ENCODE results near the gene PTPRM.
"Not testable (repeated sequence)": the region's sequence is repeated elsewhere in the genome, so short reads cannot be mapped to it uniquely, and the experiment has no call there.

Gene PTPRM

GRCh38 chr18:7726522-7726921, 159.4 kb downstream of the PTPRM start:
- no peak for DNase-seq (ENCODE audit: low spot score)

- DNase-seq (ENCODE audit: low spot score): no peak
These were observed 160.4 kb downstream of the PTPRM start for GRCh38 chr18:7727361-7728076.

- no peak for DNase-seq (ENCODE audit: low spot score)
These were observed 161.2 kb downstream of the PTPRM start for GRCh38 chr18:7728297-7728696.

- DNase-seq (ENCODE audit: low spot score): no peak
These were observed 162.8 kb downstream of the PTPRM start for GRCh38 chr18:7729868-7730267.

GRCh38 chr18:7730682-7731081, 163.6 kb downstream of the PTPRM start:
- DNase-seq (ENCODE audit: low spot score): no peak

GRCh38 chr18:7733642-7734041, 166.5 kb downstream of the PTPRM start:
- DNase-seq (ENCODE audit: low spot score): no peak

- no peak for DNase-seq (ENCODE audit: low spot score)
These were observed 168.1 kb downstream of the PTPRM start for GRCh38 chr18:7735196-7735595.

GRCh38 chr18:7735626-7736175, 168.6 kb downstream of the PTPRM start:
- DNase-seq (ENCODE audit: low spot score): no peak

- DNase-seq (ENCODE audit: low spot score): not testable (repeated sequence)
These were observed 169.4 kb downstream of the PTPRM start for GRCh38 chr18:7736526-7736925.

GRCh38 chr18:7737550-7737949, 170.4 kb downstream of the PTPRM start:
- DNase-seq (ENCODE audit: low spot score): no peak

- DNase-seq (ENCODE audit: low spot score): no peak
These were observed 173.7 kb downstream of the PTPRM start for GRCh38 chr18:7740821-7741220.

- no peak for DNase-seq (ENCODE audit: low spot score)
These were observed 174.5 kb downstream of the PTPRM start for GRCh38 chr18:7741640-7742039.

- DNase-seq (ENCODE audit: low spot score): no peak
These were observed 175.1 kb downstream of the PTPRM start for GRCh38 chr18:7742224-7742623.

- DNase-seq (ENCODE audit: low spot score): no peak
These were observed 176.1 kb downstream of the PTPRM start for GRCh38 chr18:7743256-7743655.

GRCh38 chr18:7746106-7746505, 179.0 kb downstream of the PTPRM start:
- DNase-seq (ENCODE audit: low spot score): no peak

GRCh38 chr18:7748251-7749007, 181.3 kb downstream of the PTPRM start:
- no peak for DNase-seq (ENCODE audit: low spot score)

GRCh38 chr18:7749008-7749405, 181.9 kb downstream of the PTPRM start:
- DNase-seq (ENCODE audit: low spot score): no peak

GRCh38 chr18:7749510-7749981, 182.4 kb downstream of the PTPRM start:
- no peak for DNase-seq (ENCODE audit: low spot score)

GRCh38 chr18:7750095-7750663, 183.1 kb downstream of the PTPRM start:
- no peak for DNase-seq (ENCODE audit: low spot score)

- no peak for DNase-seq (ENCODE audit: low spot score)
These were observed 183.8 kb downstream of the PTPRM start for GRCh38 chr18:7750966-7751365.

- peak; percentile 11 for DNase-seq (ENCODE audit: low spot score)
These were observed 187.1 kb downstream of the PTPRM start for GRCh38 chr18:7754258-7754657.

GRCh38 chr18:7754725-7755181, 187.6 kb downstream of the PTPRM start:
- DNase-seq (ENCODE audit: low spot score): peak; percentile 6
